GM12878 (cell line): Measurements from ENCODE around the gene SLC35E1. TPM values are rescaled to one million over a fixed set of nuclear protein-coding genes. Genes with fewer than 3 reads are reported as not detected.
A peak's percentile ranks its signal among the peaks of the same experiment; 100 is the strongest.

Experiments
- ATAC-seq: fragments of 200-7000 bp; cut with Tn5 transposase; 3 replicates; pipeline ENCODE4 v1.9.1; 2020; ENCODE audit warnings: mild to moderate bottlenecking, moderate library complexity
- BruUV-seq: library from RNA; stranded (reverse); fragments of 400-500 nt; replicated peaks from 2 replicates; lab custom pipeline; 2021; lab: Mats Ljungman, UMichigan
- CTCF ChIA-PET: fragments of 300-600 bp; sonication (Branson Sonifier 250); formaldehyde crosslinking; extraction: SDS; loops from one replicate; lab custom pipeline; 2021; ENCODE audit warnings: inconsistent platforms; lab: Yijun Ruan, JAX
- POLR2A ChIA-PET: fragments of 350-600 bp; formaldehyde crosslinking; extraction: SDS; loops from one replicate; lab custom pipeline; 2021; ENCODE audit warnings: inconsistent platforms; lab: Charles Lee
- RAD21 ChIA-PET: fragments of 300-600 bp; sonication (Branson Sonifier 250); formaldehyde crosslinking; loops from one replicate; lab custom pipeline; 2023; ENCODE audit warnings: antibody characterized with exemption; ENCODE audit not compliant: unreplicated experiment; lab: Charles Lee
- SMC1A ChIA-PET: fragments of 300-600 bp; sonication (Branson Sonifier 250); formaldehyde crosslinking; loops from one replicate; lab custom pipeline; 2023; ENCODE audit not compliant: unreplicated experiment, uncharacterized antibody; lab: Charles Lee
- DNase-seq: peaks from one replicate; pipeline ENCODE4 v3.0.0-alpha.2; 2011; ENCODE audit warnings: low read depth, low spot score
- FAIRE-seq: peaks from 3 replicates; lab custom pipeline; 2011; peaks lifted over from hg19 to GRCh38; lab: Jason Lieb, UNC
- H2AFZ ChIP-seq: 2 replicates; pipeline ENCODE4 v1.6.0; 2011; ENCODE audit warnings: low read depth, low read length, control low read depth; ENCODE audit not compliant: control insufficient read depth
- H3K27ac ChIP-seq: 2 replicates; pipeline ENCODE4 v1.5.1; 2011; ENCODE audit warnings: control low read depth; ENCODE audit not compliant: control insufficient read depth, insufficient read depth
- H3K27me3 ChIP-seq, 2 experiments: replicated peaks in 1 of 2; 2 replicates each; pipeline versions ENCODE4 v1.6.0 to v1.6.1; 2011; ENCODE audit warnings: low read length in 1 of 2; ENCODE audit not compliant: control insufficient read depth in 2 of 2, insufficient read depth in 2 of 2
- H3K36me3 ChIP-seq, 2 experiments: 2 replicates each; pipeline ENCODE4 v1.5.1; 2011; ENCODE audit warnings: low read length in 1 of 2; ENCODE audit not compliant: control insufficient read depth in 2 of 2, insufficient read depth in 2 of 2
- H3K4me1 ChIP-seq: 2 replicates; pipeline ENCODE4 v1.6.1; 2011; ENCODE audit warnings: mild to moderate bottlenecking, low read length, moderate library complexity, mixed read lengths; ENCODE audit not compliant: control insufficient read depth, insufficient read depth
- H3K4me2 ChIP-seq: 2 replicates; pipeline ENCODE4 v1.6.0; 2011; ENCODE audit warnings: control low read depth; ENCODE audit not compliant: control insufficient read depth, insufficient read depth
- H3K4me3 ChIP-seq: fragments of 200-600 bp; sonication (generic); 2 replicates; pipeline ENCODE4 v1.5.1; 2016
- H3K79me2 ChIP-seq: 2 replicates; pipeline ENCODE4 v1.6.0; 2011; ENCODE audit warnings: low read length; ENCODE audit not compliant: control insufficient read depth, insufficient read depth
- H3K9ac ChIP-seq: 2 replicates; pipeline ENCODE4 v1.8.0; 2011; ENCODE audit warnings: low read length, control low read depth, mixed read lengths; ENCODE audit not compliant: control insufficient read depth, insufficient read depth
- H3K9me3 ChIP-seq: replicated peaks from 3 replicates; pipeline ENCODE4 v1.5.1; 2011; ENCODE audit warnings: mild to moderate bottlenecking, low read length; ENCODE audit not compliant: control insufficient read depth, insufficient read depth
- H4K20me1 ChIP-seq: 2 replicates; pipeline ENCODE4 v1.6.0; 2011; ENCODE audit not compliant: control insufficient read depth, insufficient read depth
- BMI1 ChIP-seq: fragments of 450-650 bp; IDR thresholded peaks from 2 replicates; pipeline ENCODE4 v1.6.1; 2016; ENCODE audit warnings: mild to moderate bottlenecking, moderate library complexity, borderline replicate concordance
- CEBPB ChIP-seq, 2 experiments: fragments of 150-350 bp in 1 of 2; IDR thresholded peaks; 2 replicates each; pipeline ENCODE4 v1.6.1; 2012 to 2014; ENCODE audit warnings: low read depth in 2 of 2, low read length in 2 of 2, borderline replicate concordance in 1 of 2, inconsistent platforms in 1 of 2
- CHD2 ChIP-seq: IDR thresholded peaks from 2 replicates; pipeline ENCODE4 v1.6.1; 2011; ENCODE audit warnings: low read depth, low read length, improper control_type of control experiment, borderline replicate concordance
- EP300 ChIP-seq, 2 experiments: fragments of 150-350 bp in 1 of 2; IDR thresholded peaks; 2 replicates each; pipeline ENCODE4 v1.6.1; 2011 to 2012; ENCODE audit warnings: low read depth in 2 of 2, low read length in 2 of 2, borderline replicate concordance in 1 of 2, improper control_type of control experiment in 1 of 2, inconsistent platforms in 1 of 2; ENCODE audit not compliant: control insufficient read depth in 1 of 2
- ESRRA ChIP-seq: IDR thresholded peaks from 2 replicates; pipeline ENCODE4 v1.6.1; 2012; ENCODE audit warnings: mild to moderate bottlenecking, low read length, improper control_type of control experiment
- IKZF1 ChIP-seq: fragments of 450-650 bp; conservative IDR thresholded peaks from 2 replicates; pipeline ENCODE4 v1.6.1; 2017; ENCODE audit warnings: antibody characterized with exemption, mild to moderate bottlenecking
- JUND ChIP-seq: IDR thresholded peaks from 2 replicates; pipeline ENCODE4 v1.6.1; 2012; ENCODE audit warnings: low read depth, mild to moderate bottlenecking, low read length, improper control_type of control experiment, moderate library complexity
- MEF2B ChIP-seq: fragments of 450-650 bp; IDR thresholded peaks from 2 replicates; pipeline ENCODE4 v1.6.1; 2018; ENCODE audit warnings: mild to moderate bottlenecking, moderate library complexity; ENCODE audit not compliant: partially characterized antibody, poor library complexity, severe bottlenecking
- NBN ChIP-seq: fragments of 450-650 bp; IDR thresholded peaks from 2 replicates; pipeline ENCODE4 v1.6.1; 2016
- NFYA ChIP-seq: IDR thresholded peaks from 2 replicates; pipeline ENCODE4 v1.6.1; 2011; ENCODE audit warnings: low read depth, mild to moderate bottlenecking, low read length, improper control_type of control experiment, borderline replicate concordance
- RAD51 ChIP-seq: fragments of 450-650 bp; IDR thresholded peaks from 2 replicates; pipeline ENCODE4 v1.6.1; 2016; ENCODE audit warnings: moderate library complexity, mild to moderate bottlenecking, inconsistent platforms
- SUPT20H ChIP-seq: IDR thresholded peaks from 2 replicates; pipeline ENCODE4 v1.6.1; 2011; ENCODE audit warnings: low read depth, mild to moderate bottlenecking, low read length, moderate library complexity, borderline replicate concordance; ENCODE audit not compliant: control insufficient read depth
- TCF7 ChIP-seq: IDR thresholded peaks from 2 replicates; pipeline ENCODE4 v1.6.1; 2014; ENCODE audit warnings: antibody characterized with exemption, borderline replicate concordance
- USF2 ChIP-seq: IDR thresholded peaks from 2 replicates; pipeline ENCODE4 v1.6.1; 2011; ENCODE audit warnings: low read depth, low read length, improper control_type of control experiment, borderline replicate concordance
- WRNIP1 ChIP-seq: IDR thresholded peaks from 2 replicates; pipeline ENCODE4 v1.6.1; 2011; ENCODE audit warnings: low read depth, low read length, improper control_type of control experiment, borderline replicate concordance
- ZBED1 ChIP-seq: IDR thresholded peaks from 2 replicates; pipeline ENCODE4 v1.6.1; 2016; ENCODE audit warnings: borderline replicate concordance
- ZBTB33 ChIP-seq: fragments of 450-650 bp; IDR thresholded peaks from 2 replicates; pipeline ENCODE4 v1.6.1; 2017; ENCODE audit warnings: mild to moderate bottlenecking
- ZNF207 ChIP-seq: fragments of 450-650 bp; IDR thresholded peaks from 2 replicates; pipeline ENCODE4 v1.6.1; 2014; ENCODE audit warnings: antibody characterized with exemption, mild to moderate bottlenecking, borderline replicate concordance
- ZNF622 ChIP-seq: fragments of 450-650 bp; IDR thresholded peaks from 2 replicates; pipeline ENCODE4 v1.6.1; 2017; ENCODE audit warnings: mild to moderate bottlenecking, inconsistent platforms
- WGBS: methylation state at CpG from one replicate; pipeline ENCODE4 v1.1.6; 2016; ENCODE audit warnings: low lambda C conversion rate; ENCODE audit not compliant: insufficient replicate concordance, insufficient coverage; ENCODE audit errors: missing lambda C conversion rate; 5-methylcytosine and 5-hydroxymethylcytosine counted together
- in situ Hi-C: fragments of 300-500 bp; cut with MboI; formaldehyde crosslinking; loops from 9 replicates; pipeline ENCODE4 v1.14.3; 2018; ENCODE audit warnings: mixed read lengths
- intact Hi-C: fragments of 100-400 bp; cut with micrococcal nuclease; formaldehyde crosslinking; loops from one replicate; pipeline ENCODE4 v1.14.2; 2022; ENCODE audit not compliant: unreplicated experiment
- polyA plus RNA-seq, 11 experiments: library from polyadenylated mRNA; depleted of rRNA in 4 of 11; unstranded in 6 of 11; stranded (reverse) in 5 of 11; fragments of >200 nt; fragmentation: Nextera tagmentation in 4 of 11; fragmentation: Illumina TruSeq in 1 of 11; extraction: Ambion mirVana in 4 of 11; extraction: Trizol in 1 of 11; gene quantifications; 1 replicate in 1 of 11; 2 replicates in 10 of 11; pipeline versions ENCODE4 v1.2.1 to v1.2.3, GENCODE V29; 2011 to 2016; ENCODE audit warnings: inconsistent platforms in 2 of 11, missing spikeins in 2 of 11, low read depth in 1 of 11
- total RNA-seq, 4 experiments: library from RNA; depleted of rRNA in 3 of 4; stranded (reverse); fragments of >200 nt in 3 of 4; fragmentation: Illumina TruSeq in 1 of 4; extraction: Trizol in 1 of 4; gene quantifications; 2 replicates each; pipeline versions ENCODE4 v1.2.1 to v1.2.3, GENCODE V29; 2013 to 2021
- TF ChIP-seq, protein P1 (sequence below): IDR thresholded peaks from 2 replicates; pipeline ENCODE4 v1.6.1; 2011; ENCODE audit warnings: low read depth, mild to moderate bottlenecking, low read length, moderate library complexity, borderline replicate concordance; ENCODE audit errors: extremely low read depth

Gene SLC35E1
- total and polyA plus RNA-seq, 10 of the 15 experiments (the other 5 are each of a cell fraction or from before 2014, with no cell fraction given), result 11.3 to 37.7 (median 22.1) TPM

DNA sequence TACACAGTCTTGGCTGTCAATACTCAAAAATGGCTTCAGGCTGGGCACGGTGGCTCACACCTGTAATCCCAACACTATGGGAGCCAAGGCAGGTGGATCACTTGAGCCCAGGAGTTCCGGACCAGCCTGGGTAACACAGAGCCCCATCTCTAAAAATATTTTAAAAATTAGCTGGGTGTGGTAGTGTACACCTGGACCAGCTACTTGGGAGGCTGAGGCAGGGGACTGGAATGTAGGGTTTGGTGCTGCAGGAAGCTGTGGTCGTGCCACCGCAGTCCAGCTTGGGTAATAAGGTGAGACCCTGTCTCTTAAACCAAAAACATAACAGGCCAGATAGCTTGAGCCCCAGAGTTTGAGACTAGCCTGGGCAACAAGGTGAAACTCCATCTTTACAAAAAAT is 23.3 kb downstream of the SLC35E1 start:
- no peak overlapping the region for H2AFZ ChIP-seq
- H3K36me3 ChIP-seq, result peaks cover 0 to 6% of the 10 kb centered on the region in 2 experiments
- SMC1A ChIA-PET, result interaction anchor here (0.5 to 1.7 kb wide), 5 partner anchors 25 to 125 kb away, joined by 3 to 4 read pairs (median 3); no protein-coding TSS in a partner anchor
- no peak for FAIRE-seq
- TF ChIP-seq ESRRA, result no peak
- no peak for TF ChIP-seq CEBPB (IDR thresholded peaks at IDR 0.05; ENCODE audit: borderline replicate concordance in 1 of 2, low read depth in 2 of 2, low read length in 2 of 2)
- no peak for TF ChIP-seq ZNF207
- no peak for TF ChIP-seq EP300 (IDR thresholded peaks at IDR 0.05; ENCODE audit: borderline replicate concordance in 1 of 2, control insufficient read depth in 1 of 2, low read depth in 2 of 2, low read length in 2 of 2)
- TF ChIP-seq NBN, result no peak
- no peak for TF ChIP-seq BMI1
- no peak for TF ChIP-seq ZBTB33
- no peak for TF ChIP-seq MEF2B
- no peak for TF ChIP-seq WRNIP1
- TF ChIP-seq ZNF622, result no peak
- TF ChIP-seq ZBED1, result no peak
- TF ChIP-seq CHD2, result no peak
- no peak for TF ChIP-seq IKZF1
- TF ChIP-seq SUPT20H, result no peak
- no peak for TF ChIP-seq NFYA
- TF ChIP-seq TCF7, result no peak
- no peak for TF ChIP-seq USF2
- TF ChIP-seq RAD51, result no peak
- TF ChIP-seq, protein P1, sequence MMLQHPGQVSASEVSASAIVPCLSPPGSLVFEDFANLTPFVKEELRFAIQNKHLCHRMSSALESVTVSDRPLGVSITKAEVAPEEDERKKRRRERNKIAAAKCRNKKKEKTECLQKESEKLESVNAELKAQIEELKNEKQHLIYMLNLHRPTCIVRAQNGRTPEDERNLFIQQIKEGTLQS, result no peak
- TF ChIP-seq JUND, result no peak
- TF ChIP-seq, all 136 proteins: peak for 0
- no peak for ATAC-seq
- peaks cover 17% of the 10 kb centered on the region for H3K79me2 ChIP-seq
- H3K27me3 ChIP-seq, result no peaks in the 10 kb centered on the region
- no peaks in the 10 kb centered on the region for H3K9me3 ChIP-seq
- in situ Hi-C loops, result no loop called here
- 98% methylated on average over 4 of the region's 4 CpGs for WGBS
- no peaks in the 10 kb centered on the region for H4K20me1 ChIP-seq
- H3K4me1 ChIP-seq, result peaks cover 38% of the 10 kb centered on the region
- peak overlapping the region; percentile 1; the same call in 1 of the 2 replicates for H3K4me2 ChIP-seq
- no peak overlapping the region for H3K4me3 ChIP-seq
- POLR2A ChIA-PET, result interaction anchor here (0.6 to 1.3 kb wide), 4 partner anchors 18 to 78 kb away, joined by 3 read pairs; no protein-coding TSS in a partner anchor
- H3K9ac ChIP-seq, result no peak overlapping the region
- CTCF ChIA-PET, result interaction anchor here (1.3 kb wide), 1 partner anchor 171 kb away, joined by 4 read pairs; the partner anchor contains the start of gene NWD1
- RAD21 ChIA-PET, result interaction anchor here (0.5 to 0.8 kb wide), 3 partner anchors 63 to 821 kb away, joined by 3 to 4 read pairs (median 4); no protein-coding TSS in a partner anchor
- DNase-seq, result no peak
- intact Hi-C loops, result loop anchor here (10.0 kb wide), 1 partner anchor 104 kb away; no protein-coding TSS in a partner anchor
- no TSS peak for BruUV-seq
- H3K27ac ChIP-seq, result 0 out of 2 replicates have a peak overlapping the region, but pooled peaks have one; percentile 84
